SKM-1 (cell line): ENCODE results near the gene COPS8.

ENCODE experiments used
- DNase-seq: peaks from one replicate; lab custom pipeline; 2025; ENCODE audit not compliant: unreplicated experiment; lab: John Stamatoyannopoulos, UW

The COPS8 gene

GRCh38 chr2:237130562-237131421 lies 45.1 kb downstream of the COPS8 start:
- DNase-seq, result no peak

GRCh38 chr2:237131749-237132533 lies 46.3 kb downstream of the COPS8 start:
- DNase-seq, result no peak

- no peak for DNase-seq
Measured at GRCh38 chr2:237132799-237133198, 47.1 kb downstream of the COPS8 start.

- DNase-seq, result no peak
Measured at GRCh38 chr2:237134321-237135230, 48.9 kb downstream of the COPS8 start.

GRCh38 chr2:237136824-237137223 lies 51.1 kb downstream of the COPS8 start:
- DNase-seq, result no peak

- DNase-seq, result no peak
Measured at GRCh38 chr2:237137626-237138323, 52.1 kb downstream of the COPS8 start.

- no peak for DNase-seq
Measured at GRCh38 chr2:237139123-237139675, 53.5 kb downstream of the COPS8 start.

GRCh38 chr2:237140689-237141285 lies 55.1 kb downstream of the COPS8 start:
- DNase-seq, result no peak

GRCh38 chr2:237141571-237142051 lies 55.9 kb downstream of the COPS8 start:
- DNase-seq, result no peak

GRCh38 chr2:237143118-237143517 lies 57.4 kb downstream of the COPS8 start:
- DNase-seq, result no peak

- no peak for DNase-seq
Measured at GRCh38 chr2:237143676-237144440, 58.2 kb downstream of the COPS8 start.

- DNase-seq, result no peak
Measured at GRCh38 chr2:237144516-237144915, 58.8 kb downstream of the COPS8 start.

- DNase-seq, result no peak
Measured at GRCh38 chr2:237147317-237147716, 61.6 kb downstream of the COPS8 start.

- no peak for DNase-seq
Measured at GRCh38 chr2:237148624-237149023, 62.9 kb downstream of the COPS8 start.

GRCh38 chr2:237149425-237149824 lies 63.7 kb downstream of the COPS8 start:
- no peak for DNase-seq
